ENCODE measurements around the gene HAO2. TPM values are rescaled to one million over a fixed set of nuclear protein-coding genes. Genes with fewer than 3 reads are reported as not detected.

HAO2 gene
- total RNA-seq, 1 experiment from 2014 or later = 0.27 TPM

DNA sequence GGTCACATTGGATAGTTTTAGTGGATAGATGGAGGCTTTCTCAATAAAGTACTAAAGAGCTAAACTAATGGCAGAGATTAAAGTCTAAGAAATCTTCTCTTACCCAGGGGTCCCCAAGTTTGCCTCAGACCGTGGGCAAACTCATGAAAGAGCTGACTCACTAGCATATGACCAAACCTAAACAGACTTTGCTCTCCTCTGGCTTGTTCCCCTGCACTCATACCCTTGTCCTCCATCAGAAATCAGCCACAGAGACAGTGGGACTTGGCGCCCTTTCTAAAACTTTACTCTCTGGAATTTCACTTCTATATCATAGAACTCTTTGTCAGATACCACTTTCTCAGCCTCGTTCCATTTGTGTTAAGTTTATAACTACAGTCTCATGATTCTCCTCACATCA, 29.4 kb downstream of the HAO2 start:
- Histone ChIP-seq H3K9me3 (no peaks in the 10 kb centered on the region), H3K36me3 (ENCODE audit: control insufficient read depth, insufficient read depth, low read length) (no peaks in the 10 kb centered on the region), H3K27me3 (replicated peaks; ENCODE audit: control insufficient read depth, insufficient read depth, low read length) (no peaks in the 10 kb centered on the region), H3K4me3 (ENCODE audit: low read depth, low read length) (no peak overlapping the region), H3K4me1 (peaks cover 10% of the 10 kb centered on the region; the same call in 1 of the 2 replicates)
- no peak for DNase-seq
- peaks cover 14% of the 10 kb centered on the region for H3K4me1 Mint-ChIP-seq (ENCODE audit: low read depth, unreplicated experiment)
- H3K36me3 Mint-ChIP-seq (ENCODE audit: insufficient read depth, unreplicated experiment) = no peaks in the 10 kb centered on the region
- ChIA-PET POLR2A (no interaction called here), CTCF (no interaction called here)
- H3K27ac Mint-ChIP-seq (ENCODE audit: unreplicated experiment) = no peak overlapping the region
- no peak overlapping the region for H3K4me3 Mint-ChIP-seq (ENCODE audit: unreplicated experiment)
- peaks cover 4% of the 10 kb centered on the region for H3K27me3 Mint-ChIP-seq (ENCODE audit: insufficient read depth, unreplicated experiment)
- intact Hi-C loops (cut with micrococcal nuclease; ENCODE audit: unreplicated experiment) = no loop called here
- TF ChIP-seq, protein P1, sequence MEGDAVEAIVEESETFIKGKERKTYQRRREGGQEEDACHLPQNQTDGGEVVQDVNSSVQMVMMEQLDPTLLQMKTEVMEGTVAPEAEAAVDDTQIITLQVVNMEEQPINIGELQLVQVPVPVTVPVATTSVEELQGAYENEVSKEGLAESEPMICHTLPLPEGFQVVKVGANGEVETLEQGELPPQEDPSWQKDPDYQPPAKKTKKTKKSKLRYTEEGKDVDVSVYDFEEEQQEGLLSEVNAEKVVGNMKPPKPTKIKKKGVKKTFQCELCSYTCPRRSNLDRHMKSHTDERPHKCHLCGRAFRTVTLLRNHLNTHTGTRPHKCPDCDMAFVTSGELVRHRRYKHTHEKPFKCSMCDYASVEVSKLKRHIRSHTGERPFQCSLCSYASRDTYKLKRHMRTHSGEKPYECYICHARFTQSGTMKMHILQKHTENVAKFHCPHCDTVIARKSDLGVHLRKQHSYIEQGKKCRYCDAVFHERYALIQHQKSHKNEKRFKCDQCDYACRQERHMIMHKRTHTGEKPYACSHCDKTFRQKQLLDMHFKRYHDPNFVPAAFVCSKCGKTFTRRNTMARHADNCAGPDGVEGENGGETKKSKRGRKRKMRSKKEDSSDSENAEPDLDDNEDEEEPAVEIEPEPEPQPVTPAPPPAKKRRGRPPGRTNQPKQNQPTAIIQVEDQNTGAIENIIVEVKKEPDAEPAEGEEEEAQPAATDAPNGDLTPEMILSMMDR (IDR thresholded peaks at IDR 0.05; ENCODE audit: insufficient read depth in 1 of 2, low read depth in 1 of 2, low read length in 1 of 2, severe bottlenecking in 1 of 2, unreplicated experiment in 1 of 2) = no peak
- H3K9me3 Mint-ChIP-seq (ENCODE audit: unreplicated experiment) = no peaks in the 10 kb centered on the region
- BruUV-seq (replicated peaks) = no TSS peak

DNA sequence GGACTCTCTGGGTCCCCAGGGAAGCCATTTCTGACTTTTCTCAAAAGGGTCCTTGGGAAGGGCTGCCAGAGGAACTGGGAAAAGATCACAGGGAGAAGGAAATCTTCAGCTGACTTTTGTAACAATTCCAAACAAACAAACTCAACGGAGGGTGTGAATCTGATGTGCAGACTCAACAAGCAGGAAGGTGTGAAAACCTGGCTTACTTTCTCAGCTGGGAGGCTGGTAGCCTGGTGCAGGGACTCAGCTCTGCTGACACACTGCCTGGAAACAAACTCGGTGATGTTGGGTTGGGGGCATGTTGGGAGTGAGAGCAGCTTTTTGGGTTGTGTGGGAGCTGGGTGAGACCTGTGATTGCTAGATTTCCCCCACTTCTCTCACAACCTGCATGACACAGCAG, 36.2 kb downstream of the HAO2 start:
- no peak overlapping the region for H3K4me3 Mint-ChIP-seq (ENCODE audit: unreplicated experiment)
- TF ChIP-seq, protein P1 (IDR thresholded peaks at IDR 0.05; ENCODE audit: insufficient read depth in 1 of 2, low read depth in 1 of 2, low read length in 1 of 2, severe bottlenecking in 1 of 2, unreplicated experiment in 1 of 2) = no peak
- ChIA-PET POLR2A (no interaction called here), CTCF (no interaction called here)
- Histone ChIP-seq H3K36me3 (ENCODE audit: control insufficient read depth, insufficient read depth, low read length) (no peaks in the 10 kb centered on the region), H3K9me3 (no peaks in the 10 kb centered on the region), H3K27me3 (replicated peaks; ENCODE audit: control insufficient read depth, insufficient read depth, low read length) (no peaks in the 10 kb centered on the region), H3K4me3 (ENCODE audit: low read depth, low read length) (no peak overlapping the region), H3K4me1 (no peaks in the 10 kb centered on the region)
- H3K27ac Mint-ChIP-seq (ENCODE audit: unreplicated experiment) = no peak overlapping the region
- no peaks in the 10 kb centered on the region for H3K4me1 Mint-ChIP-seq (ENCODE audit: low read depth, unreplicated experiment)
- intact Hi-C loops (cut with micrococcal nuclease; ENCODE audit: unreplicated experiment) = no loop called here
- no peaks in the 10 kb centered on the region for H3K9me3 Mint-ChIP-seq (ENCODE audit: unreplicated experiment)
- H3K27me3 Mint-ChIP-seq (ENCODE audit: insufficient read depth, unreplicated experiment) = peaks cover 4% of the 10 kb centered on the region
- no peaks in the 10 kb centered on the region for H3K36me3 Mint-ChIP-seq (ENCODE audit: insufficient read depth, unreplicated experiment)
- no peak for DNase-seq
- BruUV-seq (replicated peaks) = no TSS peak

DNA sequence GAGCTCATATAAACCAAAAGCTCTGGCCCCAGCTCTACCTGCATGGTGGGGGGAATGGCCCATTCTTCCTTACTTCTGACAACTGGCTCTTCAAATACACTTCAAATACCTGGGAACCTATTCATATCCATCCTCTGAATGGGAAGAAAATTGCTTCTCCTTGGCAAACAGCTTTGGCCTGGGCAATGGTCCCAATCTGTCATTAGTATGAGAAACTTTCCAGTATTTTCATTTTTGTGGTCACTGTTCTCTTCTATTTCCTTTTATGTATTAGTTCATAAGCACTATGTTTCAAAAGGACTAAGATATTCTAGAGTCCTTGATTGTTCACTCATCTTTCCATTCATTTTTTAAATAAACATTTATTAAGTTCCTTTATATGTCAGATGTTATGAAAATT, 41.1 kb downstream of the HAO2 start:
- no peaks in the 10 kb centered on the region for H3K4me1 ChIP-seq
- Mint-ChIP-seq H3K9me3 (ENCODE audit: unreplicated experiment) (no peaks in the 10 kb centered on the region), H3K4me3 (ENCODE audit: unreplicated experiment) (no peak overlapping the region), H3K4me1 (ENCODE audit: low read depth, unreplicated experiment) (no peaks in the 10 kb centered on the region), H3K27ac (ENCODE audit: unreplicated experiment) (no peak overlapping the region), H3K36me3 (ENCODE audit: insufficient read depth, unreplicated experiment) (no peaks in the 10 kb centered on the region), H3K27me3 (ENCODE audit: insufficient read depth, unreplicated experiment) (peaks cover 4% of the 10 kb centered on the region)
- H3K4me3 ChIP-seq (ENCODE audit: low read depth, low read length) = no peak overlapping the region
- ChIA-PET CTCF (no interaction called here), POLR2A (no interaction called here)
- BruUV-seq (replicated peaks) = no TSS peak
- no peak for DNase-seq
- intact Hi-C loops (cut with micrococcal nuclease; ENCODE audit: unreplicated experiment) = no loop called here
- H3K36me3 ChIP-seq (ENCODE audit: control insufficient read depth, insufficient read depth, low read length) = no peaks in the 10 kb centered on the region
- TF ChIP-seq, protein P1 (IDR thresholded peaks at IDR 0.05; ENCODE audit: insufficient read depth in 1 of 2, low read depth in 1 of 2, low read length in 1 of 2, severe bottlenecking in 1 of 2, unreplicated experiment in 1 of 2) = no peak
- no peaks in the 10 kb centered on the region for H3K9me3 ChIP-seq
- H3K27me3 ChIP-seq (replicated peaks; ENCODE audit: control insufficient read depth, insufficient read depth, low read length) = no peaks in the 10 kb centered on the region
